GM04504 (cell line): Measurements from ENCODE around the gene EMP2.

ENCODE experiments used
- DNase-seq: peaks from one replicate; pipeline ENCODE4 v3.0.0-alpha.2; 2012; ENCODE audit warnings: low read depth

The EMP2 gene

GRCh38 chr16:10485698-10486382, 94.6 kb downstream of the EMP2 start:
- no peak for DNase-seq

GRCh38 chr16:10485159-10485558, 95.2 kb downstream of the EMP2 start:
- no peak for DNase-seq

- DNase-seq = no peak
Observed at GRCh38 chr16:10480151-10480550, 100.2 kb downstream of the EMP2 start.
